ENCODE measurements around the gene ZNF195.
"Not testable (repeated sequence)": the region's sequence is repeated elsewhere in the genome, so short reads cannot be mapped to it uniquely, and the experiment has no call there.

DNA sequence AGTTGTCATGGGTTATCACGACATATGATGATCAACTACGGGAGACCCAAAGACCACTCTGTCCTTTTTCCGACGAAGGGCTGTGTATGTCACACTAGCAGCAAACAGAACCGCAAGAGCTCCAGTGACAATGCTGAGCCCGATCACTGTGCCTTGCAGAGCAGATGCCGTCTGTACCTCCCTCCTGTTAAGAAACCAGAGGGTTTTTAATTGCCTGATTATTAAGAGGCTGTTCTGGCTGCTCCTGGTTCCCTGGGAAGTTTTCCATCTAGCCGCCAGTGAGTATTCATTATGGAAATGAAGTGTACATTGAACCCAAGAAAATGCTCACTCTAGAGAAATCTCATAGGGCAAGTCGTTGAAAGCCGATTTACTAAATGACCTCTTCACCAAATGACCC lies 49.1 kb upstream of the ZNF195 start:
- TF ChIP-seq, protein P1, sequence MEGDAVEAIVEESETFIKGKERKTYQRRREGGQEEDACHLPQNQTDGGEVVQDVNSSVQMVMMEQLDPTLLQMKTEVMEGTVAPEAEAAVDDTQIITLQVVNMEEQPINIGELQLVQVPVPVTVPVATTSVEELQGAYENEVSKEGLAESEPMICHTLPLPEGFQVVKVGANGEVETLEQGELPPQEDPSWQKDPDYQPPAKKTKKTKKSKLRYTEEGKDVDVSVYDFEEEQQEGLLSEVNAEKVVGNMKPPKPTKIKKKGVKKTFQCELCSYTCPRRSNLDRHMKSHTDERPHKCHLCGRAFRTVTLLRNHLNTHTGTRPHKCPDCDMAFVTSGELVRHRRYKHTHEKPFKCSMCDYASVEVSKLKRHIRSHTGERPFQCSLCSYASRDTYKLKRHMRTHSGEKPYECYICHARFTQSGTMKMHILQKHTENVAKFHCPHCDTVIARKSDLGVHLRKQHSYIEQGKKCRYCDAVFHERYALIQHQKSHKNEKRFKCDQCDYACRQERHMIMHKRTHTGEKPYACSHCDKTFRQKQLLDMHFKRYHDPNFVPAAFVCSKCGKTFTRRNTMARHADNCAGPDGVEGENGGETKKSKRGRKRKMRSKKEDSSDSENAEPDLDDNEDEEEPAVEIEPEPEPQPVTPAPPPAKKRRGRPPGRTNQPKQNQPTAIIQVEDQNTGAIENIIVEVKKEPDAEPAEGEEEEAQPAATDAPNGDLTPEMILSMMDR (IDR thresholded peaks at IDR 0.05): not testable (repeated sequence)
- not testable (repeated sequence) for TF ChIP-seq EZH2phosphoT487 (IDR thresholded peaks at IDR 0.05)

Data from neural progenitor cell (in vitro differentiated cells).